Panc1 (cell line): Measurements from ENCODE around the gene FHIT.

ENCODE experiments used
- POLR2AphosphoS5 ChIP-seq: IDR thresholded peaks from 2 replicates; pipeline ENCODE4 v1.6.1; 2012; ENCODE audit warnings: mild to moderate bottlenecking, low read depth, low read length, moderate library complexity
- TCF7L2 ChIP-seq: IDR thresholded peaks from 2 replicates; pipeline ENCODE4 v1.6.1; 2011; ENCODE audit warnings: mild to moderate bottlenecking, low read depth, low read length, inconsistent platforms
- TF ChIP-seq, protein P1 (sequence below): fragments of 450-650 bp; IDR thresholded peaks from 2 replicates; pipeline ENCODE4 v1.5.1; 2017; ENCODE audit warnings: mild to moderate bottlenecking
- TF ChIP-seq, protein P2 (sequence below), 2 experiments: IDR thresholded peaks; 2 replicates each; pipeline ENCODE4 v1.6.1; 2011 to 2012; ENCODE audit warnings: low read depth in 2 of 2, control low read depth in 1 of 2, low read length in 1 of 2, mild to moderate bottlenecking in 1 of 2, moderate library complexity in 1 of 2; ENCODE audit not compliant: insufficient read depth in 1 of 2

DNA sequence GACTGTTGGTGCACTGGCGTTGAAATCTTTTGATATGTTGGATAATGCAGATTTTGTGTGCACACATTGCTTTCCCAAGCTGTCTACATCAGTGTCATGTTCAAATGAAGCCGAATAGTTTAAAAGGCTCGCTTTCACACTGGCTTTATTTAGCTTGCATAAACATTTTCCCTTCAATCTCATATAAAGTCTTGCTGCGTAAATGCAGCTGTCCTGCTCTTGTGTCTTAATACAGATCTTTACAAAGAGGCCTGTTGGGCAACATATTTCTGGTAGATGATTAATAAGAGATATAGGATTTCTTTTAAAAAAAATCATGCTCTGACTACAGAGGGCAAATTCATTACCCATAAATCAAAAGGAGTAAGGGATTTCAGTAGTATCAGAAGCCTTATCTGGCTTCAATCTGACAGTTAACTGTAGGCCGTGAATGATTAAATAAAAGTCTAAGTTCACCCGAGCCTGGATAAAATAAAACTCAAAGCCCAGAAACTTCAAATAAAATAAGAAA lies 937.2 kb downstream of the FHIT start:
- TF ChIP-seq, protein P1, sequence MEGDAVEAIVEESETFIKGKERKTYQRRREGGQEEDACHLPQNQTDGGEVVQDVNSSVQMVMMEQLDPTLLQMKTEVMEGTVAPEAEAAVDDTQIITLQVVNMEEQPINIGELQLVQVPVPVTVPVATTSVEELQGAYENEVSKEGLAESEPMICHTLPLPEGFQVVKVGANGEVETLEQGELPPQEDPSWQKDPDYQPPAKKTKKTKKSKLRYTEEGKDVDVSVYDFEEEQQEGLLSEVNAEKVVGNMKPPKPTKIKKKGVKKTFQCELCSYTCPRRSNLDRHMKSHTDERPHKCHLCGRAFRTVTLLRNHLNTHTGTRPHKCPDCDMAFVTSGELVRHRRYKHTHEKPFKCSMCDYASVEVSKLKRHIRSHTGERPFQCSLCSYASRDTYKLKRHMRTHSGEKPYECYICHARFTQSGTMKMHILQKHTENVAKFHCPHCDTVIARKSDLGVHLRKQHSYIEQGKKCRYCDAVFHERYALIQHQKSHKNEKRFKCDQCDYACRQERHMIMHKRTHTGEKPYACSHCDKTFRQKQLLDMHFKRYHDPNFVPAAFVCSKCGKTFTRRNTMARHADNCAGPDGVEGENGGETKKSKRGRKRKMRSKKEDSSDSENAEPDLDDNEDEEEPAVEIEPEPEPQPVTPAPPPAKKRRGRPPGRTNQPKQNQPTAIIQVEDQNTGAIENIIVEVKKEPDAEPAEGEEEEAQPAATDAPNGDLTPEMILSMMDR = no peak
- TF ChIP-seq POLR2AphosphoS5 (no peak), TCF7L2 (no peak)
- TF ChIP-seq, protein P2, sequence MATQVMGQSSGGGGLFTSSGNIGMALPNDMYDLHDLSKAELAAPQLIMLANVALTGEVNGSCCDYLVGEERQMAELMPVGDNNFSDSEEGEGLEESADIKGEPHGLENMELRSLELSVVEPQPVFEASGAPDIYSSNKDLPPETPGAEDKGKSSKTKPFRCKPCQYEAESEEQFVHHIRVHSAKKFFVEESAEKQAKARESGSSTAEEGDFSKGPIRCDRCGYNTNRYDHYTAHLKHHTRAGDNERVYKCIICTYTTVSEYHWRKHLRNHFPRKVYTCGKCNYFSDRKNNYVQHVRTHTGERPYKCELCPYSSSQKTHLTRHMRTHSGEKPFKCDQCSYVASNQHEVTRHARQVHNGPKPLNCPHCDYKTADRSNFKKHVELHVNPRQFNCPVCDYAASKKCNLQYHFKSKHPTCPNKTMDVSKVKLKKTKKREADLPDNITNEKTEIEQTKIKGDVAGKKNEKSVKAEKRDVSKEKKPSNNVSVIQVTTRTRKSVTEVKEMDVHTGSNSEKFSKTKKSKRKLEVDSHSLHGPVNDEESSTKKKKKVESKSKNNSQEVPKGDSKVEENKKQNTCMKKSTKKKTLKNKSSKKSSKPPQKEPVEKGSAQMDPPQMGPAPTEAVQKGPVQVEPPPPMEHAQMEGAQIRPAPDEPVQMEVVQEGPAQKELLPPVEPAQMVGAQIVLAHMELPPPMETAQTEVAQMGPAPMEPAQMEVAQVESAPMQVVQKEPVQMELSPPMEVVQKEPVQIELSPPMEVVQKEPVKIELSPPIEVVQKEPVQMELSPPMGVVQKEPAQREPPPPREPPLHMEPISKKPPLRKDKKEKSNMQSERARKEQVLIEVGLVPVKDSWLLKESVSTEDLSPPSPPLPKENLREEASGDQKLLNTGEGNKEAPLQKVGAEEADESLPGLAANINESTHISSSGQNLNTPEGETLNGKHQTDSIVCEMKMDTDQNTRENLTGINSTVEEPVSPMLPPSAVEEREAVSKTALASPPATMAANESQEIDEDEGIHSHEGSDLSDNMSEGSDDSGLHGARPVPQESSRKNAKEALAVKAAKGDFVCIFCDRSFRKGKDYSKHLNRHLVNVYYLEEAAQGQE (IDR thresholded peaks at IDR 0.05; ENCODE audit: insufficient read depth in 1 of 2, low read depth in 2 of 2, low read length in 1 of 2) = no peak
